Glomerular endothelial cell (primary cell): ENCODE data around the gene CRKL. TPM values are rescaled to one million over a fixed set of nuclear protein-coding genes. Genes with fewer than 3 reads are reported as not detected.

Experiments
- DNase-seq: peaks from one replicate; pipeline ENCODE4 v3.0.0-alpha.2; 2011; ENCODE audit warnings: low read depth, low spot score; ENCODE audit errors: extremely low read depth
- total RNA-seq: library from RNA; depleted of rRNA; stranded (reverse); fragments of >200 nt; gene quantifications from 2 replicates; pipeline ENCODE4 v1.2.3, GENCODE V29; 2015

The CRKL gene
- total RNA-seq, 1 donor from 2014 or later: 51.5 TPM

- no peak for DNase-seq
Observed at GRCh38 chr22:20993304-20994127, 76.3 kb downstream of the CRKL start.

GRCh38 chr22:20994128-20994901, 77.1 kb downstream of the CRKL start:
- DNase-seq: no peak

- DNase-seq: no peak
Observed at GRCh38 chr22:20994902-20995241, 77.7 kb downstream of the CRKL start.

- DNase-seq: no peak
Observed at GRCh38 chr22:20995329-20996030, 78.3 kb downstream of the CRKL start.

GRCh38 chr22:20996031-20996410, 78.8 kb downstream of the CRKL start:
- no peak for DNase-seq

- DNase-seq: no peak
Observed at GRCh38 chr22:20996598-20997535, 79.7 kb downstream of the CRKL start.

- no peak for DNase-seq
Observed at GRCh38 chr22:20997536-20998257, 80.5 kb downstream of the CRKL start.

- no peak for DNase-seq
Observed at GRCh38 chr22:20998411-20999336, 81.5 kb downstream of the CRKL start.

- DNase-seq: no peak
Observed at GRCh38 chr22:20999350-21000206, 82.4 kb downstream of the CRKL start.

- DNase-seq: no peak
Observed at GRCh38 chr22:21000207-21000986, 83.2 kb downstream of the CRKL start.

GRCh38 chr22:21000987-21001600, 83.9 kb downstream of the CRKL start:
- no peak for DNase-seq

GRCh38 chr22:21001601-21002325, 84.6 kb downstream of the CRKL start, which contains the start of gene THAP7:
Gene THAP7, minus strand, starts transcription at chr22:21002118. Its CDS starts 207 bp downstream, at chr22:21001911.
- DNase-seq: no peak
